Ovary (tissue), 10 donors: ENCODE results near the gene RHOD. TPM values are rescaled to one million over a fixed set of nuclear protein-coding genes. Genes with fewer than 3 reads are reported as not detected.

ENCODE experiments used
- DNase-seq, 5 donors: peaks; one replicate each; pipeline ENCODE4 v3.0.0-alpha.2; 2019 to 2020
- H3K27ac ChIP-seq, 2 donors: fragments of 200-600 bp; one replicate each; pipeline versions ENCODE4 v1.5.1 to v1.8.0; 2019 to 2022
- H3K27me3 ChIP-seq: fragments of 200-600 bp; one replicate; pipeline ENCODE4 v1.8.0; 2022
- H3K36me3 ChIP-seq: fragments of 200-600 bp; sonication (generic); one replicate; pipeline ENCODE4 v1.5.1; 2019
- H3K4me1 ChIP-seq: one replicate; pipeline ENCODE4 v1.8.1; 2013; ENCODE audit warnings: mild to moderate bottlenecking, moderate library complexity; ENCODE audit not compliant: insufficient read depth
- H3K4me3 ChIP-seq: fragments of 200-600 bp; sonication (generic); one replicate; pipeline ENCODE4 v1.5.1; 2017
- H3K9me3 ChIP-seq, 2 donors: fragments of 200-600 bp in 1 of 2; sonication (generic) in 1 of 2; one replicate each; pipeline versions ENCODE4 v1.5.1 to v1.8.1; 2013 to 2019; ENCODE audit warnings: mild to moderate bottlenecking in 1 of 2, moderate library complexity in 1 of 2
- CTCF ChIP-seq, 3 donors: fragments of 450-650 bp in 2 of 3; fragments of 200-600 bp in 1 of 3; IDR thresholded peaks; one replicate each; pipeline versions ENCODE4 v1.5.1 to v1.8.0; 2016 to 2022; ENCODE audit warnings: antibody characterized with exemption in 3 of 3, mild to moderate bottlenecking in 1 of 3
- EP300 ChIP-seq: sonication (generic); formaldehyde crosslinking; IDR thresholded peaks from one replicate; pipeline ENCODE4 v1.6.1; 2017; ENCODE audit warnings: antibody characterized with exemption
- POLR2A ChIP-seq: fragments of 450-650 bp; IDR thresholded peaks from one replicate; pipeline ENCODE4 v1.6.1; 2017; ENCODE audit warnings: antibody characterized with exemption, mild to moderate bottlenecking, moderate library complexity
- WGBS, 3 donors: extraction: QIAGEN DNeasy Blood & Tissue Kit in 1 of 3; methylation state at CpG; one replicate each; pipeline versions ENCODE4 v1.1.5 to v1.1.7; 2013 to 2017; 5-methylcytosine and 5-hydroxymethylcytosine counted together
- intact Hi-C, 4 donors: fragments of 100-400 bp; cut with DNase I; formaldehyde crosslinking; loops; one replicate each; pipeline versions ENCODE4 v1.11.0 to v1.15.1; 2022 to 2023
- long read RNA-seq, 3 donors: library from polyadenylated mRNA in 2 of 3; unstranded in 2 of 3; transcript quantifications; one replicate each; pipeline ENCODE4 v2.0.0 and lab custom pipeline, GENCODE V29; 2021 to 2026
- polyA plus RNA-seq, 2 donors: library from polyadenylated mRNA; stranded (reverse); fragments of 200-250 nt in 1 of 2; fragments of 350-450 nt in 1 of 2; fragmentation: Illumina TruSeq in 1 of 2; extraction: RNeasy Lipid Tissue Mini Kit (QIAGEN cat#74804) in 1 of 2; gene quantifications; one replicate each; pipeline ENCODE4 v1.2.3, GENCODE V29; 2013 to 2014
- total RNA-seq, 7 donors: library from RNA; depleted of rRNA in 2 of 7; stranded (reverse); fragments of >200 nt in 2 of 7; fragmentation: NEBNext Ultra II Directional in 3 of 7; extraction: Animal tissue kit (Norgen Biotek cat#: 25700) in 3 of 7; gene quantifications; one replicate each; pipeline versions ENCODE4 v1.1.0 to v1.2.4, GENCODE V29; 2016 to 2023
- donor health status: DM: no; HTN: no; CAD: no; lungs with moderate emphysema.
- donor health status: DM: no; HTN: no; CAD: no.
- donor health status: Bipolar disorder and iron deficiency.
- donor health status: DM: yes; HTN: yes; CAD: no.
- donor health status: DM: no; HTN: no; CAD: no.
- donor health status: DM: yes; HTN: yes; CAD: no.

Gene RHOD, protein sequence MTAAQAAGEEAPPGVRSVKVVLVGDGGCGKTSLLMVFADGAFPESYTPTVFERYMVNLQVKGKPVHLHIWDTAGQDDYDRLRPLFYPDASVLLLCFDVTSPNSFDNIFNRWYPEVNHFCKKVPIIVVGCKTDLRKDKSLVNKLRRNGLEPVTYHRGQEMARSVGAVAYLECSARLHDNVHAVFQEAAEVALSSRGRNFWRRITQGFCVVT
- total RNA-seq = 10 to 100 TPM in 5 of 7 donors, 1 to 10 TPM in 2; 8.7 to 24.9 (median 12.8) TPM
- polyA plus RNA-seq = 10 to 100 TPM in 1 of 2 donors, 1 to 10 TPM in 1; 5.5 to 16.1 TPM
- long read RNA-seq, donor 1, transcript RHOD-201 (5 exons, 1,129 nt) = major isoform, 22 of 24 reads
- long read RNA-seq, donor 1, partial matches to known transcripts = 1 of 24 reads
- long read RNA-seq, donor 1, other reads (novel, unspliced or antisense) = 0 of 24 reads
- long read RNA-seq, donor 2, partial matches to known transcripts = 0 of 4 reads
- long read RNA-seq, donor 2, other reads (novel, unspliced or antisense) = 0 of 4 reads
- long read RNA-seq, donor 3, transcript RHOD-201 (5 exons, 1,129 nt) = major isoform, 19 of 24 reads
- long read RNA-seq, donor 3, partial matches to known transcripts = 1 of 24 reads
- long read RNA-seq, donor 3, other reads (novel, unspliced or antisense) = 4 of 24 reads

- Histone ChIP-seq H3K27ac (peak within 1 kb of the TSS; percentile 2 to 67), H3K36me3 (no peaks in the 10 kb centered on the region), H3K27me3 (no peaks in the 10 kb centered on the region), H3K4me3 (peak within 1 kb of the TSS; percentile 48), H3K9me3 (no peaks in the 10 kb centered on the region), H3K4me1 (peaks cover 4% of the 10 kb centered on the region)
- intact Hi-C loops = no loop called here
- TF ChIP-seq POLR2A (no peak), CTCF (IDR thresholded peaks at IDR 0.05) (no peak), EP300 (no peak)
- DNase-seq = peak; percentile 36 to 72 (median 52)
- WGBS, 3 donors = 1 to 7% (median 2%) methylated on average over 21 to 72 of the region's 72 CpGs
These were observed at the start of gene RHOD for GRCh38 chr11:67056267-67057204. TSS of gene RHOD (plus strand) at chr11:67056847. CDS start at chr11:67056903, 56 bp downstream.

DNA sequence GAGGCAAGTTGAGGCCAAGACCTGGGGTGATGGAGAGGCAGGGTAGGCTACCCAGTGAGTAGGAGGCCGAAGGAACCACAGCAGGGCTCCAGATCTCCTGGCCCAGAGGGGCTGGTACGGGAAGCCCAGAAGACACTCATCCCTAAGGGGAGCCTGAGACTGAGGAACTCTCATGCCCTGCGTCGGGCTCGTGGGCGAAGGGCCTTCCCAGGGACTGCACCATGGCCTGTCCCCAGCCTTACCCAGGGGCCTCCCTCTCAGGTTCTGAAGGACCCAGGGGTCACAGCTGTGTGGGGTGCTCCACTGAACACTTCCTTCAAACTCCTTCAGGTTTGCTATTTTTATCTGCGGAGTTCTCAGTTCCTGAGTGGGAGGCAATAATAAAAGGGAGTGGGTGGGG is 49.5 kb upstream of the RHOD start:
- Histone ChIP-seq H3K4me3 (no peak overlapping the region), H3K36me3 (no peaks in the 10 kb centered on the region), H3K4me1 (no peaks in the 10 kb centered on the region), H3K27ac (no peak overlapping the region), H3K27me3 (no peaks in the 10 kb centered on the region), H3K9me3 (no peaks in the 10 kb centered on the region)
- intact Hi-C loops = no loop called here
- TF ChIP-seq CTCF (IDR thresholded peaks at IDR 0.05) (no peak), POLR2A (no peak), EP300 (no peak)
- no peak for DNase-seq
- 88 to 90% (median 88%) methylated on average over 7 of the region's 7 CpGs for WGBS, 3 donors

- TF ChIP-seq POLR2A (no peak), EP300 (no peak), CTCF (IDR thresholded peaks at IDR 0.05) (no peak)
- 78 to 81% (median 78%) methylated on average over 7 of the region's 7 CpGs for WGBS, 3 donors
- H3K27me3 ChIP-seq = no peaks in the 10 kb centered on the region
- no peak overlapping the region for H3K27ac ChIP-seq
- H3K36me3 ChIP-seq = no peaks in the 10 kb centered on the region
- intact Hi-C loops = no loop called here
- no peak for DNase-seq
- no peaks in the 10 kb centered on the region for H3K4me1 ChIP-seq
- no peaks in the 10 kb centered on the region for H3K9me3 ChIP-seq
- no peak overlapping the region for H3K4me3 ChIP-seq
These were observed 46.2 kb upstream of the RHOD start for GRCh38 chr11:67010296-67010905.
